Measurements from ENCODE around the gene TSPAN17. TPM values are rescaled to one million over a fixed set of nuclear protein-coding genes. Genes with fewer than 3 reads are reported as not detected.
A peak's percentile ranks its signal among the peaks of the same experiment; 100 is the strongest.

Gene TSPAN17
- total and polyA plus RNA-seq, 2 experiments from 2014 or later = 27.9 to 33.4 TPM

- Histone ChIP-seq H3K9me3 (ENCODE audit: low read depth) (no peaks in the 10 kb centered on the region), H3K4me3 (no peak overlapping the region), H3K79me2 (no peaks in the 10 kb centered on the region), H3K4me1 (ENCODE audit: insufficient read depth) (no peaks in the 10 kb centered on the region), H3K27me3 (no peaks in the 10 kb centered on the region), H4K20me1 (ENCODE audit: insufficient read depth, poor library complexity, severe bottlenecking) (no peaks in the 10 kb centered on the region), H3K9me2 (replicated peaks; ENCODE audit: insufficient read depth) (no peaks in the 10 kb centered on the region), H3K27ac (no peak overlapping the region), H2AFZ (no peak overlapping the region), H3K36me3 (replicated peaks; ENCODE audit: insufficient read depth, low read depth) (no peaks in the 10 kb centered on the region), H3K4me2 (no peak overlapping the region)
- no peak for DNase-seq (ENCODE audit: low spot score)
- TF ChIP-seq EZH2phosphoT487 (IDR thresholded peaks at IDR 0.05; ENCODE audit: low read depth, severe bottlenecking, unreplicated experiment) (no peak), CTCF (IDR thresholded peaks at IDR 0.05; ENCODE audit: poor library complexity) (no peak), EZH2 (IDR thresholded peaks at IDR 0.05; ENCODE audit: borderline replicate concordance) (no peak)
- WGBS (ENCODE audit: low lambda C conversion rate, missing lambda C conversion rate) = 86% methylated on average over 8 of the region's 13 CpGs
Observed at GRCh38 chr5:176656467-176656990, 9.2 kb downstream of the TSPAN17 start.

GRCh38 chr5:176658007-176658599 is 10.8 kb downstream of the TSPAN17 start:
- H3K4me2 ChIP-seq = no peak overlapping the region
- H3K4me3 ChIP-seq = no peak overlapping the region

GRCh38 chr5:176658817-176659511 is 11.7 kb downstream of the TSPAN17 start:
- Histone ChIP-seq H3K4me3 (no peak overlapping the region), H3K4me2 (no peak overlapping the region), H3K4me1 (ENCODE audit: insufficient read depth) (no peaks in the 10 kb centered on the region), H3K27me3 (no peaks in the 10 kb centered on the region), H3K9me3 (ENCODE audit: low read depth) (no peaks in the 10 kb centered on the region), H4K20me1 (ENCODE audit: insufficient read depth, poor library complexity, severe bottlenecking) (no peaks in the 10 kb centered on the region), H3K36me3 (replicated peaks; ENCODE audit: insufficient read depth, low read depth) (no peaks in the 10 kb centered on the region), H3K79me2 (no peaks in the 10 kb centered on the region), H2AFZ (no peak overlapping the region), H3K27ac (no peak overlapping the region), H3K9me2 (replicated peaks; ENCODE audit: insufficient read depth) (no peaks in the 10 kb centered on the region)
- no peak for TF ChIP-seq EZH2 (IDR thresholded peaks at IDR 0.05; ENCODE audit: borderline replicate concordance)
- TF ChIP-seq CTCF (IDR thresholded peaks at IDR 0.05; ENCODE audit: poor library complexity) = no peak
- TF ChIP-seq EZH2phosphoT487 (IDR thresholded peaks at IDR 0.05; ENCODE audit: low read depth, severe bottlenecking, unreplicated experiment) = no peak
- 84% methylated on average over 11 of the region's 11 CpGs for WGBS (ENCODE audit: low lambda C conversion rate, missing lambda C conversion rate)
- DNase-seq (ENCODE audit: low spot score) = no peak

More at GRCh38 chr5:176658007-176658599, 10.8 kb downstream of the TSPAN17 start:
- no peaks in the 10 kb centered on the region for H3K9me3 ChIP-seq (ENCODE audit: low read depth)
- 55% methylated on average over 14 of the region's 14 CpGs for WGBS (ENCODE audit: low lambda C conversion rate, missing lambda C conversion rate)
- no peaks in the 10 kb centered on the region for H3K9me2 ChIP-seq (replicated peaks; ENCODE audit: insufficient read depth)
- no peaks in the 10 kb centered on the region for H4K20me1 ChIP-seq (ENCODE audit: insufficient read depth, poor library complexity, severe bottlenecking)
- H3K4me1 ChIP-seq (ENCODE audit: insufficient read depth) = no peaks in the 10 kb centered on the region
- H3K79me2 ChIP-seq = no peaks in the 10 kb centered on the region
- H3K27me3 ChIP-seq = no peaks in the 10 kb centered on the region
- peak; percentile 83 for DNase-seq (ENCODE audit: low spot score)
- no peaks in the 10 kb centered on the region for H3K36me3 ChIP-seq (replicated peaks; ENCODE audit: insufficient read depth, low read depth)
- H3K27ac ChIP-seq = no peak overlapping the region
- TF ChIP-seq EZH2phosphoT487 (IDR thresholded peaks at IDR 0.05; ENCODE audit: low read depth, severe bottlenecking, unreplicated experiment) (no peak), CTCF (IDR thresholded peaks at IDR 0.05; ENCODE audit: poor library complexity) (peak; percentile 70)
- no peak overlapping the region for H2AFZ ChIP-seq

Data from hepatocyte (in vitro differentiated cells).